Lower leg skin (tissue), 3 donors: ENCODE data around the gene C1orf159.

ENCODE experiments used
- CTCF ChIP-seq, 3 donors: fragments of 450-650 bp; IDR thresholded peaks; one replicate each; pipeline ENCODE4 v1.5.1; 2016; ENCODE audit warnings: antibody characterized with exemption in 3 of 3, mild to moderate bottlenecking in 3 of 3, moderate library complexity in 2 of 3
- POLR2A ChIP-seq, 2 donors: fragments of 450-650 bp; IDR thresholded peaks; one replicate each; pipeline ENCODE4 v1.6.1; 2016 to 2017; ENCODE audit warnings: antibody characterized with exemption in 2 of 2, mild to moderate bottlenecking in 1 of 2, moderate library complexity in 1 of 2

DNA sequence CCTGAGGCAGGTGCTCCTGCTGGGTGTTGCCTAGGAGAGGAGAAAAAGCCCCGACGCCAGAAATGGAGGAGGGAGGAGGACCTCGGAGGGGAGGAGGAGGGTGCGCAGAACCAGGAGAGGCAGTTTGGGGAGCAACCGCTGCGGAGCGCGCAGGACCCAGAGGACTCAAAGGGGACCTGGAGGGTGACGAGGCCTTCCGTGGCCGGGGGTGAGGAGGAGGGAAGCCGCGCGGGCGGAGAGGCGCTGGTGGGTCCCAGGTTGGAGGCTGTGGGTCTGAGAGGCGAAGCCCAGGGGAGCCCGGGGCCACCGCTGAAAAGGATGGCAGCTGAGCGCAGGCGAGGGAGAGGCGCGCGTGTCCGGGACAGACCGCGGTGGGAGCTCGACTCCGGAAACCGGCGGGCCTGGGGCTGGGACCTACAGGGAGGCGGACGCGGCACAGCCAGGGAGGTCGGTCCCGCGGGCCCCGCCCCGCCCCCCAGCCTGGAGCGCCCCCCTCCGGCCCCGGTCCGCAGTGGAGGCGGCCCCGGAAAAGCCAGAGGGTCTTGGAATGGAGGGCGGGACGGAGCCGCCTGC lies 56.9 kb downstream of the C1orf159 start:
- no peak for TF ChIP-seq CTCF (IDR thresholded peaks at IDR 0.05)
- TF ChIP-seq POLR2A (IDR thresholded peaks at IDR 0.05): no peak
